NCI-H510A (cell line): ENCODE results near the gene ADAP1.

Experiments used
- DNase-seq: peaks from one replicate; lab custom pipeline; 2025; lab: John Stamatoyannopoulos, UW

ADAP1 gene

DNA sequence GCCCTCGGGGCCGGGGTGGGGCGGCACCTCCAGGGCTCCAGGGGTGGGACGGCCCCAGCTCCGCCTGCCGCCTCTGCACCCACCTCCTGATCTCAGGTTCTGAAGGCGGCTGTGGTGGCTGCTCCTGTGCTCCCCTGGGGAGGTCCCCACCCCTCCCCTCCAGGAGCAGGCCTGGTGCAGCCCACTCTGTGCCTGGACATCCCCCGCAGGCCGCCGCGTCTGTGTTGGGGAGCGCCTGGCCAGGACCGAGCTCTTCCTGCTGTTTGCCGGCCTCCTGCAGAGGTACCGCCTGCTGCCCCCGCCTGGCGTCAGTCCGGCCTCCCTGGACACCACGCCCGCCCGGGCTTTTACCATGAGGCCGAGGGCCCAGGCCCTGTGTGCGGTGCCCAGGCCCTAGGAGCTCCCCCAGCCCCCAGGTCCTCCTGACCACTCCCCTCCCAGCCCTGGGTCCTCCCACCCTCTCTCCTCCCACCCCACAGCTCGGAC lies 34.0 kb upstream of the ADAP1 start:
- DNase-seq = no peak

DNA sequence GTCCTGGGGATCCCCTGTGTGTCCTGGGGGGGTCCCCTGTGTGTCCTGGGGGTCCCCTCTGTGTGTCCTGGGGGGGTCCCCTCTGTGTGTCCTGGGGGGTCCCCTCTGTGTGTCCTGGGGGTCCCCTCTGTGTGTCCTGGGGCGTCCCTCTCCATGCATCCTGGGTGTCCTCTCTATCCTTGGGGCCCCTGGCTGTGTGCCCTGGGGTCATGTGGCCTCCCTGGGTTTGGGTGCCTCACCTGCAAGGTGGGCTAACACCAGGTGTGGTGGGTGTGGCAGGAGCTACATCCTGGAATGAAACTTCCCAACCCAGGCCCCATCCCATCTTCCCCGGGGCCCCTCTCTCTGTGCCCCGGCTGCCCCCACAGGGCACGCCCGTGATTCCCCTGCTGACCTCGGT lies 33.4 kb upstream of the ADAP1 start:
- no peak for DNase-seq

DNA sequence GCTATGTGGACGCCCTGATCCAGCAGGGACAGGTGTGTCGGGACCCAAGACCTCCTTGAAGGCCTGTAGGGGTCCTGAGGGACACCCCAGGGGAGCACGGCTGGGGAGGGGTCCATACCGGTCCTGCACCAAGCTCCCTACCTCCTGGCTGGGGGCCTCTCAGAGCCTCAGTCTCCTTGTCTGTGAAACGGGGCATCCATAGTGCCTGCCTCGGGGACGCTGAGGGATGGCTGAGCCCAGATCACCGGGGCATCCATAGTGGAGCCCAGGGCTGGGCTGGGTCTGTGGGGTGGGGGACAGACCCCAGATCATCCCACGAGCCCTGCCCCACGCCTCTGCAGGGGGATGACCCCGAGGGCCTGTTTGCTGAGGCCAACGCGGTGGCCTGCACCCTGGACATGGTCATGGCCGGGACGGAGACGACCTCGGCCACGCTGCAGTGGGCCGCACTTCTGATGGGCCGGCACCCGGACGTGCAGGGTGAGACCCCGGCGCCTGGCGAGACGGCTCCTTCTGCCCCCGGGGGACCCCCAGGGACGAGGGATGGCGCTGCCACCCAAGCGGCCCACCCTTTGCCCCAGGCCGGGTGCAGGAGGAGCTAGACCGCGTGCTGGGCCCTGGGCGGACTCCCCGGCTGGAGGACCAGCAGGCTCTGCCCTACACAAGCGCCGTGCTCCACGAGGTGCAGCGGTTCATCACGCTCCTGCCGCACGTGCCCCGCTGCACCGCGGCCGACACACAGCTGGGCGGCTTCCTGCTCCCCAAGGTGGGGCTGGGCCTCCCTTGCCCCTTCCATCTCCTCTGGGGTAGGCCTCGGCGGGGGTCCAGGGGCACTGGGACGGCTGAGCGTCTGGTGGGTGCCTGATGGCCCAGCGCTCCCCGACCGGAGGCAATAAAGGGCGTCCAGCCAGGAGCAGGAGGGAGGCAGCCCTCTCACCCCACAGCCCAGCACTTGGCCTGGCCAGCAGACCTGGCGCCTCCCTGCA lies 32.6 kb upstream of the ADAP1 start:
- no peak for DNase-seq

DNA sequence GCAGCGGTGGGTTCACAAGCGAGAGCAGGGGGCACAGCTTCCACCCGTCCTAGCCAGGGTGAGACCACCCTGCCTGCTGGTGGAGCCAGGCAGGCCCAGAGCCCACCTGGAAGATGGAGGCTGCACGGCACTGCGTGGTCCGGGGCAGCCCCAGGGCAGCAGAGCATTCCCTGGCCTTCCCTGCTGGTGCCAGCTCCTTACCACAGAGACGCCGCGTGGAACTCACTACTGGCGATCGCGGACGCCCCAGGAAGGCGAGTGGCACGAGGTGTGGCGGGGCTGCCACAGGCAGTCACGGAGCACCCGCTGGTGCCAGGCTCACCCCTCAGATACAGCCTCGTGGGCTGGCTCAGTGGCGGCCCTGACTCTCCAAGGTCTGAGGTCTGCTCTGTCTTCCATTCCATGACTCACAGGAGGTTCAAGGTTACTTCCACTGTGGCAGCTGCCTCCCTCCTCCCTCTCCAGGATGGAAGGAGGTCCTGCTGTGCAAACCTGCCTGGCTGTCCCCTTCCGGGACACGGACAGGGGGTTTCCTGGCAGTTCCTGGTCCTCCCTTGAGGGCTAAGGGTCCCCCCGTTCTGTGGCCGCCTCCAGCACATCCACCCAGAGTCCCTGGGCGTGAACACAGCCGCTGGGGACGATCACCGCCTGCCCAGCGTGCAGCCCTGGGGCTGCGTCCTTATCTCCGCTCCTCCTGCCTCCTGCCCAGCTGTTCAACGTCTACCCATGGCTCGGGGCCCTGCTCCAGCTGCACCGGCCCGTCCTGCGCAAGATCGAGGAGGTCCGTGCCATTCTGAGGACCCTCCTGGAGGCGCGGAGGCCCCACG lies 31.6 kb upstream of the ADAP1 start:
- DNase-seq = no peak

DNA sequence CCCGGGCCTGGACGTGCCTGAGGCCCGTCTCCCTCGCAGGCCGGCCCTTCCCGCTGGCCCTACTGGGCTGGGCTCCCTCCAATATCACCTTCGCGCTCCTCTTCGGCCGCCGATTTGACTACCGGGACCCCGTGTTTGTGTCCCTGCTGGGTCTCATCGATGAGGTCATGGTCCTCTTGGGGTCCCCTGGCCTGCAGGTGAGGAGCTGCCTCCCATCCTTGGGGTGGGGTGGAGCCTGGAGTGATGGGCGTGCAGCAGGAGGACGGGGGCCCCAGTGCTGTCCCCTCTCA lies 30.6 kb upstream of the ADAP1 start:
- no peak for DNase-seq

- no peak for DNase-seq
Measured at GRCh38 chr7:984361-985126, 30.1 kb upstream of the ADAP1 start.

DNA sequence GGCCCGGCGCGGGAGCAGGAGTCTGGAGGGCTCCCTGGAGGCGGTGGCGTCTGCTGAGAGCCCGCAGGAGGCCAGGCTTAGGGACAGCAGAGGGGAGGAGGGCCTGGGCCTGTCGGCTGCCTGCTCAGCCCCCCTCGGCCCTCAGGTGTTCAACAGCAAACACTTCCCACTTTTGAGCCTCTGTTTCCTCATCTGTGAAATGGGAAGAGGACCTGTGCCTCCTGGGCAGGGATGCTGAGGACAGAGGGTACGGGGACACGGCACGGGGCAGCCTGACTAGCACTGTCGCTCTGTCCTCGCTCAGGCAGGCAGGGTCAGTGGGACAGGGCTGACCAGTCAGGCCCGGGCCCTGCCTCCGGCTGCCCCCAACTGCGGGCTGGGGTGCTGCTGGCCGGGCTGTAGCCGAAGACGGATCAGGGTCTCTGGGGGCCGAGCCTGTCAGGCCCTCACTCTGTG lies 29.2 kb upstream of the ADAP1 start:
- no peak for DNase-seq

DNA sequence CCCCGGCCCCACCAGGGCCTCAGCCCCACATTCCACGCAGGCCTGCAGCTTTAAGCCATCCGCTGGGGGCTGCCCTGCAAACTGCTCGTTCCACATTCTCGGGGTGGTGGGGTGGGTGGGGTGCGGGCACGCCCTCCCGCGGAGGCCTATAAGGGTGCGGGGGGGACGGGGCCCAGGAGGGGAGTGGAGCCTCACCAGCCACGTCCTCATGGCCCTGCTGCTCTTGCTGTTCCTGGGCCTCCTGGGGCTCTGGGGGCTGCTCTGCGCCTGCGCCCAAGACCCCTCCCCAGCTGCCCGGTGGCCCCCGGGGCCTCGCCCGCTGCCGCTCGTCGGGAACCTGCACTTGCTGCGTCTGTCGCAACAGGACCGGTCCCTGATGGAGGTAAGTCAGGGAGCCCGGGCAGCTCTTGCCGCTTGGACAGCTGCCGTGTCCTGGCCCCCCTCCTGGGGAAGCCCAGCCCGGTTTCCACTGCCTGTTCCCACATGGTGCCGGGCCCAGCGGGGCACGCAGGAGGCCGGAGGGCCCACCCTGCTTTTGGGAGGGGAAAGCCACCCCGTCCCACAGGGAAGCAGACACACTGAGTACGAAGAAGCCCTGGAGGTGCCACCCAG lies 28.6 kb upstream of the ADAP1 start, which contains the start of gene CYP2W1:
TSS of gene CYP2W1 (plus strand) at position 178 of the 612 bp plus-strand sequence. CDS start at position 209, 31 bp downstream.
- no peak for DNase-seq

- no peak for DNase-seq
Measured at GRCh38 chr7:982511-983003, 28.1 kb upstream of the ADAP1 start.

DNA sequence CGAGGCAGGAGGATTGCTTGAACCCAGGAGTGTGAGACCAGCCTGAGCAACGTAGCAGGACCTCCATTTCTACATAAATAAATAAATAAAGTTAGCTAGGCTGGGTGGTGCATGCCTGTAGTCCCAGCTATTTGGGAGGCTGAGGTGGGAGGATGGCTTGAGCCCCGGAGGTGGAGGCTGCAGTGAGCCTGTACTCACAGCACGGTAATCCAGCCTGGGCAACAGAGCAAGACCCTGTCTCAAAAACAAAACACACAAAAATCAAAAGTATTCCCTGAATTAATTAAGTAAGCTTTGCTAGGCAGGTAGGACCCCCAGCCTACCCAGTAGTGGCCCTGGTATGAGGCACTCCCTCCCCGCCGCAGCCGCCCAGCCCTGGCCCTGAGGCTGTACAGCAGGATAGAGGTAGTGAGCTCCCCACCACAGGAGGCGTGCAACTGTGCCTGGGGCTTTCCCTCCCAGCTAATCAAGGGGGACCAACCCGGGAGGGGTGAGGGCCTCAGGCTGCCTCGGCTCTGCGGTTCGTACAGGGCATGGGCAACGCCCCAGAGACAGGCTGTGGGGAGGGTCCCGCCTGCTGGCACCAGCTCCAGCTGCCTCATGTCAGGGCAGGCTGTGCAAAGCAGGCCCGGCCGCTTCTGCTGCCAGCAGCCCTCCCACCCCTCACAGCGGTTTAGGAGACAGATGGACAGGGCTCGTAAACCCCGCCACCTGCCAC lies 27.5 kb upstream of the ADAP1 start:
- no peak for DNase-seq

GRCh38 chr7:979886-980571 lies 25.5 kb upstream of the ADAP1 start:
- DNase-seq = no peak

DNA sequence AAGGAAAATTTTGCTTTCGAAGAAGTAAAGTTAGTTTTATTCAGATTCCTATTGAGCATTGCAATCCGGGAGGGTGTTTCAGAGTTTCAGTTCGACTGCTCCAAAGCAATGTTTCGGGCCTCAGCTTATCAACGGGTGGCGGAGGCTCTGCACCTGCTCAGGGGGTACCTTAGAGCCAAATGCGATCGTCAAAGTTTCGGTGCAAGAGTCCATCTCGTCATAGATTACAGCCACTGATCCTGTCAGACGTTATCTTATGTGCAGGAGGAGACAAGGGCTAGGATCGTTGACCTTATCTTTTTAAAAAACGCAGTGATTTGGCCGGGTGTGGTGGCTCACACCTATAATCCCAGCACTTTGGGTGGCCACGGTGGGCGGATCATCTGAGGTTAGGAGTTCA lies 24.7 kb upstream of the ADAP1 start:
- no peak for DNase-seq

GRCh38 chr7:978416-979091 lies 24.1 kb upstream of the ADAP1 start:
- DNase-seq = no peak

GRCh38 chr7:978049-978346 lies 23.5 kb upstream of the ADAP1 start:
- DNase-seq = no peak

DNA sequence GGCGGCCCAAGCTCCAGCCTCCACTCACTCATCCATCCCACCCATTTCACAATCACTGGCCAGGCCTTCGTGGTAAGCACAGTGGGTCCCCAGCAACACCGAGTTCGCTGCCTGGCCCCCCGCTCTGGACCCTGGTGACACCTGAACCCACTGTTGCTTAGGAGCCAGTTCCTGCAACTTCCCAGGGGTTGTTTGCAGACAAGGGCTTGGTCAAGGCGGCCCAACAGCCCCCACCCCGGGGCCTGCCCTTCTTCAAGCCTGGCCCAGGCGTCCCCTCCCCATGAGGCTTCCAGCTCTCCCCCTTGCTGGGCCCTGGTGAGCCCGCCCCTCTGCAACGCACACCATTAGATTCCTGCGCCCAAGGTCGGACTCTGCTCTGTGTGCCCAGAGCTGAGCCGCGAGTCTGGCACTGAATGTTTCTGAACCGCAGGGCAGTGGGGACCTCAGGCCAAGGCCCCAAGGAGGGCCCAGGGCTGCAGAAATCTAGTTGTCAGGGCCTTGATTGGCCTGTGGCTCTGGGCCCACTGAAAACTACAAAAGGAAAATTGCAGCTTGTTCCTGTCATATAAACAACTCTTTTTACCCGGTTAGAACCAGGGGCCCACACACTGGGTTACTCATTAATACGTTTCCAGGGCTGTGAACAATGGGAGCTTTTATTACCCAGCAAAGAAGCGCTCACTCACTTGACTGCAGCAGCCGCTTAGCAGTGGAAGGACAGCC lies 23.0 kb upstream of the ADAP1 start:
- DNase-seq = no peak

DNA sequence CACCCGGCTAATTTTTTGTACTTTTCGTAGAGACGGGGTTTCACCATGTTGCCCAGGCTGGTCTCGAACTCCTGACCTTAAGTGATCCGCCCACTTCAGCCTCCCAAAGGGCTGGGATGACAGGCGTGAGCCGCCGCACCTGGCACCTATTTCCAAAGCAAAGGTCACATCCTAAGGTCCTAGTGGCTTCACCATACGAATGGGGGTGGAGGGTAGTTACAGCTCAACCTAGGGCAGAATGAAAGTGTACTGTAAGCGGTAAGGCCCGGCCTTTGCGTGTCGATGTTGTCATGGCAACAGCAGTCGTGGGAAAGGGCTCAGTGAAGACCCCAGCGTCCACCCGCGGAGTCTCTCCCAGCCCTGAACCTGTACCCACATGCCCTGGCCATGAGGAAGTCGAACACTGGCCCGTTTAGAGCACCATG lies 22.4 kb upstream of the ADAP1 start:
- DNase-seq = no peak

GRCh38 chr7:975702-976473 lies 21.4 kb upstream of the ADAP1 start:
- DNase-seq = no peak
